GM18868 (cell line): ENCODE measurements around the gene TANC2.

Experiments used
- ATAC-seq: cut with Tn5 transposase; IDR thresholded peaks from one replicate; pipeline ENCODE4 v1.9.1; 2021; ENCODE audit warnings: mild to moderate bottlenecking, moderate library complexity; ENCODE audit not compliant: unreplicated experiment

Gene TANC2

DNA sequence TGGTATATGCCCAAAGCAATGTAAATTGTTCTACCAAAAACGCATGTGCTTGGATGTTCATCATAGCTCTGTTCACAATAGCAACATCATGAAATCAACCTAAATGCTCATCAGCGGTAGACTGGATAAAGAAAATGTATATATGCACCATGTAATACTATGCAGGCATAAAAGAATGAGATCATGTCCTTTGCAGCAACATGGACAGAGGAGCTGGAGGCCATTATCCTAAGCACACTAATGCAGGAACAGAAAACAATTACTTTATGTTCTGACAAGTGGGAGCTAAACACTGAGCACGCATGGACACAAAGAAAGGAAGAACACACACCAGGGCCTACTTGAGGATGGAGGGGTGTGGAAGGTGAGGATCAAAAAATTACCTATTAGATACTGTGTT is 33.7 kb downstream of the TANC2 start:
- ATAC-seq: no peak

DNA sequence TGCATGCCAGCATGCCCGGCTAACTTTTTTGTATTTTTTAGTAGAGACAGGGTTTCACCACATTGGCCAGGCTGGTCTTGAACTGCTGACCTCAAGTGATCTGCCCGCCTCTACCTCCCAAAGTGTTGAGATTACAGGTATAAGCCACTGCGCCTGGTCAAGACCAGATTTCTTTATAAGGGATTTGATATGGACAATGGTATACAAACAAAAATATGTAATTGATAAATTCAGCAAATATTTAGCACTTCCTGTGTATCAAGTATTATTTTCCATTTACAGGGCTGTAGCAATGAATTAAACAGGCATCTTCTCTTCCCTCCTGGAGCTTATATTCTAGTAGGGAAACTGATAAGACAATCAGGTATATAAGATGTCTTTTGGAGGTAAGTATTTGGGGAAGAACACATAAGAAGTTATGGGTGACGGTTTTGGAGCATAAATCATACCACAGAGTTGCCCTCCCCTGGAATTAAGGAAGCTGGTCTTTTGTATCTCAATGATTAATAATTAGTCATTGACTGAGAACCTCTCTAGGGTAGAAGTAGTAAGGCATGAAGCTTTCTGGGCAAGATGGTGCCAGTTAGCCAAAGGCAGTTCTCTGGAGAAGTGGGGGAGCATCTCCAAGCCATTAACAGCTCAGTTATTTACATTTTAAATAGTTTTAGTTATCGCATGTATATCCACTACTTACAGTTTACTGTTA is 35.8 kb downstream of the TANC2 start:
- no peak for ATAC-seq

DNA sequence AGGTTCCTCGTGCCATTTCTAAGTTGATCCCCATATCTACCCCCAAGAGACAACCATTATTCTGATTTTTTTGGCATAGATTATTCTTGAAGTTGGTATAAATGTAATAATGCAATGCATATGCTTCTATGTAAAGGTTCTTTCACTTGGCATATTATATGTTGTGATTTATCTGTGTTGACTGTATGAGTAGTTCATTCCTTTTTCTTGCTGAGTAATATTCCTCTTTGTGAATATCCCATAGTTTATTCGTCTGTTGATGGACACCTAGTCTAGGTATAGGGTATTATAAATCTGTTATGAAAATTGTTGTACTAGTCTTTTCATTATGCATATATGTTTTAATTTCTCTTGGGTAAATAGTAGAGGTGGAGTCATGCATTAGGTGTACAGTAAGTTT is 36.6 kb downstream of the TANC2 start:
- no peak for ATAC-seq

DNA sequence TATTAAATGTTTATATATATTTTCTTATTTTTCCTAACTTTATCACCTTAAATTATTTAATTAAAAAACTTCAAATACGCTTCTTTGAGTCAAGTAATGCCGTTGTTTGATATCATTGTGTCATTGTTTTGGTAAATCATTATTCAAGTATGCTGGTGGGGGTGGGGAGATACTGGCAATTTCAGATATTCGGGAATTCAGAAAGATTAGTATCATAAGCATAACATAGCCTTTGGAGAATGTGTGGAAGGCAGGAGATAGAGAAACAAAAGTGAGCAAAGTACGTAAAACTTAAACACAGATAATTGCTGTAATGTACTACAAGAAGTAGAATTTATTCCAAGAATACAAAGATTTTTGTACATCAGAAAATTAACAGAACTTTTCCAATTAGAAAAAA is 49.8 kb downstream of the TANC2 start:
- ATAC-seq: no peak
